Activated CD8-positive, alpha-beta memory T cell treated with anti-CD3 and anti-CD28 coated beads, Interleukin-2, amount 50 U/mL, for 4 hours (primary cell): Measurements from ENCODE around the gene NFYC.
A peak's percentile ranks its signal among the peaks of the same experiment; 100 is the strongest.

ENCODE experiments used
- DNase-seq: peaks from one replicate; pipeline ENCODE4 v3.0.0-alpha.2; 2020

The NFYC gene

DNA sequence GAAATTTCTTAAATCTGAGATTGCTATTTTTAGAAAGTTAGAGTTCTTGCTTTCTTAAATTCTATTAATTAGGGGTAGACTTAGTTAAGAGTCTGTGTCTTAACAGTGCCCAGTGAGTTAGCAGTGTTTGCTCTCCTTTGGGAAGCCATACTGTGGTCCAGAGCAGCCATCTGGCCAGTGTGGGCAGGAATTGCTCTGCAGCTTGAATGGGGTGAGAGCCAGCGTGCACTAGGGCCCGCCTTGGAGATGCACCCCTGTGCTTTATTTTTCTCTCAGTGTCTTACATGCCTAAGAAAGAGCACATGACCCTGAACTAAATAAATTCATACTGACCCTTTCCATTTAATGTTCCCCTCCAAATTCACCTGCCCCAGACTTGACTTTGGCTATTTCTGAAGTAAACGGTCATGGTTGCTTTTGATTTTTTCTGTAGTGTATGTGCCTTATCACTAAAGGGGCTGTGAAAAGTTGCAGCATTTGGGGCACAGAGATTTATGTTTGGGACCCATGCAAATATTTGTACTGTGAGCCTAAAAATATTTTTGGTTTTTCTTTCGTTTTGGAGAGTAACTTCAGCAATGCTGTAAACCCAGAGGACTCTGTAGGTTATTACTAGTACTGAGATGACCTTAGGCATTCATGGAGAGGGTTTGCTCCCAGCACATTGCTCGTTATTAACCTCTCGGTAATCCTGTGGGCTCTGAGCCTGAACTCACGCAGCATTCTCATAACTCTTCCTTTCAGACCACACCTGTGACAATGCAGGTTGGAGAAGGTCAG is 70.8 kb downstream of the NFYC start:
- no peak for DNase-seq

DNA sequence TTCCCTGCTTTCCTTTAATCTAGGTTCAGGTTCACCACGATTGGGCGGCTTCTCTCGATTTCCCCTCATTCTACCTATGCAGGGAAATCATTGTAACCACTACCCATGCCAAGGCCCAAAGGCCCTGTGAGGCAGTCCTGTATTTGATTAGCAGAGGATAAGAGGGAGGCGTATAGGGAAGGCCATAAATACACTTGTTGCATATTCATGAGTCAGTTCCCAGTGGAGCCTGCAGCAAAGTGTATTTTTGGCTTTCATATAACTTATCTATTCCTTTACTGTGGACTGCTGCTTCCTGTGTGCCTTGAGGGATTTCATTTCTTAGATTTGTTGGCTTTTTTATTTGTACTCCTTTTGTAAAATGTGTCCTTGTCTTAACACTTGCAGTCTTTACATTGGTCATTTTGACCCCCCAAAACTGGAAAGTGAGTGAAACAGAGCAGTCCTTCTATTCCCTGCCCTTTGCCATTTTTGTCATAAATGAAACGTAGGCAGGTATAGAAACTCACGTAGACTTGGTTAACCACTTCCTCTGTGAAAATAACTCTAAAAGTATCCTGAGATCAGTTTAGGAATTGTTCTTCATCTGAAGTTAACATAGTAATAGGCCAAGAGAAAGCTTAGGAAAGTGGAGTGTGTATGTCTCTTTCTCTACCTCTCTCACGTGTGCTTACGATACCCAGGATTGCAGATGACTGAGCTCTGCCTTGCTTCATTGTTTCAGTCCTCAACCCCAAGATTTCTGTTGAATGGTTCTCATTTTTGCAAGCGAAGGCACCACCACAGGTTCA is 72.4 kb downstream of the NFYC start:
- no peak for DNase-seq

DNA sequence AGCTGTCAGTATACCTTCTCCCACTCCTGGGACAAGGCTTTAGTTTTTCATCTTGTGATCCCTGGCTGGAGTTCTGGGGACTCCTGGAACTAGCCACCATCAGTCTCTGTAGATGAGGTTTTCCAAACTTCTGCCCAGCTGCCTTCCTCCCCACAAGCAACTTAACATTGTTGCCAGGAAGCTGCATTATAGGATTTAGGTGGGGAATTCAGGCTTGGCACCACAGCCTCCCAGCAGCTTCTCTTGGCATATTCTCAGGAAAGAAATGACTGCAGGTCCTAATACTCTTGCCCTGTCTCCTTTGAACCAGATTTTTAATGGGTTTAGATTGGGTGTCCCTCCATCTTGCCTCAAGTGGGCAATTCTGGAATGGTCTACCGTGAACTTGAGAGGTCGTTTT is 73.5 kb downstream of the NFYC start:
- DNase-seq: no peak

DNA sequence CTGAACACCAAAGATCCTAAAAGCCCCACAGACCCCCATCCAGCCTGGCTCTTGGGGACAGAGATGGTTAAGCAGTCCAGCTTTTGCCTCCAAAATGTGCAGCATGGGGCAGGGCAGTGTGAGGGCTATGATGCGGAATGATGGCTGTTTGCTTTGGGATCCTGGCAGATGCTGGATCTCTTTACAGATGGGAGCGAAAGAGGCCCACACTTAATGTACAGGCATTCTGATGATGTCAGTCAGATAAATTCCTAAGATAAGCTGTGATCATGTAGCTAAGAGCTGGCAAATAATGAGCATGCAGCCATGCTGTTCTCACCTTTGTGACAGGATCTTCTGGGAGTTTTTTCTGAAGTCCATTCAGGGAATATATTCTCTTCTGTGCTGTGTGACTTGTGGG is 74.5 kb downstream of the NFYC start:
- no peak for DNase-seq

DNA sequence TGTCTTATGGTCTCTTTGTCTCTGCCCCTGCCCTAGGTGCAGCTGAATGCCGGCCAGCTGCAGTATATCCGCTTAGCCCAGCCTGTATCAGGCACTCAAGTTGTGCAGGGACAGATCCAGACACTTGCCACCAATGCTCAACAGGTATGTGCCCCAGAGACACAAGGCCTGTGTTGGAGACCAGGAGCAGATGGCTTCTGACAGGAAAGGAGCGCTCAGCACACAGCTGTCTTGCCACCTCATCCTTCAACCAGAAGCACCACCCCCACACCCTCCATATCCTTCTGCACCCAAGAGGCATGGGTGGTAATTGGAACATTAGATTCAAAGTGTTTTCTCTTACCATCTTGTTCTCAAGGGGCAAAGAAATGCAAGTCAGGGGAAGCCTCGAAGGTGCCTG is 75.1 kb downstream of the NFYC start:
- no peak for DNase-seq

DNA sequence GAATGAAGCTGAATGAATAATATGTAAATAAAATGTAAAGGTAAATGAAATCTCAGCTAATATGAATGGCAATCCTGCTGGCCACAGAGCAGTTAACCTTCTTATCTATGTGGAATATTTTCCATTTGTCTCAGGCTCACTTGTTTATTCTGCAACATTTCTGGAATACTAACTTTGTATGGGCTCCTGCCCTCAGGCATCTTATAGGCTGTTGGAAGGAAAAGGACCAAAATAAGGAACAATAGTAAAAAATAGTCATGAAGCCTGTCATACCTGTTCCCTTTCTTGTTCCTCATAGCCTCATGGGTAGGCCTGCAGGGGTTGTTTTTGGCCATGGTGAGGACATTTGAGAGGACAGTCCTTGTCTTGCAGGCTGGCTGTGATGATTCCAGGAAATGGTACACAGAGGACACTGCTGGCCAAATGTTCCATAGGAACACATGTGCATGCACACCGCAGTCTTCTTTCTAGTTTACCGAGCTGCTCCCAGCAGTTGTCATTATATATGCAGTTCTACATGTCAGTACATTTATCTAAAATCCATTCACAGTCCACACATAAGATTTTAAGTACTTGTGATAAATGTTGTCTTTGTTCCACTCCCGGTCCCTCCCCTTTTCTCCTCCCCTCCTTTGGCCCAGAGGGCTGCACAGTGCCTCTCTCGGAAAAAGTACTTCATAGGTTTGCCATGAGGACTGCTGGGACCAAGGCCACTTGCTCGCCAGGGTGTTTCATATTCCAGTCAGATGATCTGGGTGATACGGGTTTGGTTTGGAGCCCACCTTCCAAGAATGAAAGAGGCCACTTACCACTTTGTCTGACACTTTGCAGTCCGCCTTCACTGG is 76.9 kb downstream of the NFYC start:
- no peak for DNase-seq

DNA sequence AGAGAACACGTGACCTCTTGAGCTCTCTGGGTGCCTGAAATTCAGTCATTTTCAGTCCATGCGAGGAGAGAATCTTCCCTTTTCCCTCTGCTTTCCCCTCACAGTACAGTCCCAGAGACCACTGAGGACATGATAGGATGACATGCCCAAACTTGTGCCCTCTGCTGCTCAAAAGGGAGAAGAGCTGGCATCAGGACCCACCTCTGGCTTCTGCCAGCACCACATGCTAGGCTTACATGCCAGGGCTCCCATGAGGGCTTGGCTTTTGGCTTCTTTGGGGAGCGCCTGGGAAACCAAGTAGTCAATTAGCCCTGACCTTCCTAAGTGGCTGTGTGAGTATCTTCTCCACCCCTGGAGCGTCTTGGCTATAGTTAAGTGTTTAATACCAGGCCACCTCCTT is 78.3 kb downstream of the NFYC start:
- no peak for DNase-seq

DNA sequence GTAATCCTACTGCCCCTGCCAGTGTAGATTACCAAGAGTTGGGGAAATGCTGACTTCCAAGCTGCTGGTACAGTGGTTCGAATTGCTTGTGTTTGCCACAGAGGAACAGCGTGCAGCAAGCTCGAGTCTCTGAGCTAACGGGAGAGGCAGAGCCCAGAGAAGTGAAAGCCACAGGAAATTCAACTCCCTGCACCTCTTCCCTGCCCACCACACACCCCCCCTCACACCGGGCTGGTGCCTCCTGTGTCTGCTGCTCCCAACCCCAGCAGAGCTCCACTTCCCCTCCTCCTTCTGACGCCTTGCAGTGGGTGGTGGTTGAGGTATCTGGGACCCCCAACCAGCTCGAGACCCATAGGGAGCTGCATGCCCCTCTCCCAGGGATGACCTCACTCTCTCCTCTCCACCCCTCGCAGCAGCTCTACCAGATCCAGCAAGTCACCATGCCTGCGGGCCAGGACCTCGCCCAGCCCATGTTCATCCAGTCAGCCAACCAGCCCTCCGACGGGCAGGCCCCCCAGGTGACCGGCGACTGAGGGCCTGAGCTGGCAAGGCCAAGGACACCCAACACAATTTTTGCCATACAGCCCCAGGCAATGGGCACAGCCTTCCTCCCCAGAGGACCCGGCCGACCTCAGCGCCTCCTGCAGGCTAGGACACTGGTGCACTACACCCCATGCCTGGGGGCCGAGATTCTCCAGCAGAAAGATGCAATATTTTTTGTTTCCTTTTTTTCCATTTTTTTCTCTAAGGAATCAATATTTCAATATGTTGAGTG is 79.0 kb downstream of the NFYC start:
- no peak for DNase-seq

DNA sequence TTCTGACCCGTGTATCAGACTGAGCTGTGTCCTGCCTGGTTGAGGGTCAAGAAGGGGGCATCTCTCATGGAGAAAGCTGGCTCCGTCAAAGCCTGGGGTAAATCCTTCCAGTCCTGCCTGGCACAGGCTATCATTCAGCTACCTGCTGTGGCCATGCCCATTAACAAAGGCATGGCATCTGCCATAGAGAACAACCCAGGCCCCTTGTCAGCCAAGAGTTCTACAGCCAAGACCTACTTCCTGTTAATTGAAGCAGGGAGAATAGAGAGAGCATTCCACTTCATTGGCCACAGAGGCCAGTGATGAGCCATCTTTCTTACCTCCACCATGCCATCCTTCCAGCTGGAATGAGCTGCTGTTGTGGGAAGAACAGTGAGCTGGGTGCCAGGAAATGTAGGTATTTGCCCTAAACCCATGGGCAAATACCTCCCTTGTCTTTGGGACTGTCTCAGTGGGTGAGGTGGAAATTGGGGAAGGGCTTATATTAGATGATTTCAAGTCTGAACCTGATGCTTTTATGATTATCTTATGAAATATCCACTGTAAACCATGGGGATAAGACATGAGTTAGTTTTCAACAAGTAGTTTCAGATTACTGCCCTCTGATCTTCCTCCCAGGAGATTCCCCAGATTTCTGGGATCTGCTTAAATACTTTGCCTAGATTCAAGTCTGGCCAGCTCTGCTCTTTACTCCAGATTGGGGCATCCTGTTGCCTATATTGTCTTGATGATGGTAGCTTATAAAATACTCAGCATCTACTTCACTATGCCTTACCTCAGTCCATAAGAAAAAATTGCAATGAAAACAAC is 80.8 kb downstream of the NFYC start:
- DNase-seq: no peak

DNA sequence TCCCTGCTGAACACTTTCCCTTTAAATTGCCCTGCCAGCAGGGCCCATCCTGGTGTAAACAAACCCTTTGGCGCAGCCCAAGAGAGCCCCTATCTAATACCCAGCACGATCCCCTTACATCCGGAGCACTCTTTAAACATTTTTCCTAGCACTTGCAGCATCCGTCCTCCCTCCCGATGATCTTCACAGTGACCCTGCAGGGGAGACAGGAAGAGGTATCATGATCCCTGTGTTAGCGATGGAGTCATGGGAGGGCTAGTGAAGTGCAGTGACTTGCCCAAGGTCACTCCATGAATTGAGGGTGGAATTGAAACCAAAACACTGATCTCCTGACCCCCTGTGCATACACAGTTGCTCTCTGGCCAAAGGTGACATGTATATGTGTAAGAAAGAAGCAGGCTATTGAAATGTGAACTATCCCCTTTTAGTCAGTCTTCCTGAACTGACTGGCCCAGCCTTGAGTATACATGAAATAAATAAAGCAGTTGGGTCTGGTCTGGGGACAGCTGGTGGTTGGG is 82.3 kb downstream of the NFYC start:
- no peak for DNase-seq

DNA sequence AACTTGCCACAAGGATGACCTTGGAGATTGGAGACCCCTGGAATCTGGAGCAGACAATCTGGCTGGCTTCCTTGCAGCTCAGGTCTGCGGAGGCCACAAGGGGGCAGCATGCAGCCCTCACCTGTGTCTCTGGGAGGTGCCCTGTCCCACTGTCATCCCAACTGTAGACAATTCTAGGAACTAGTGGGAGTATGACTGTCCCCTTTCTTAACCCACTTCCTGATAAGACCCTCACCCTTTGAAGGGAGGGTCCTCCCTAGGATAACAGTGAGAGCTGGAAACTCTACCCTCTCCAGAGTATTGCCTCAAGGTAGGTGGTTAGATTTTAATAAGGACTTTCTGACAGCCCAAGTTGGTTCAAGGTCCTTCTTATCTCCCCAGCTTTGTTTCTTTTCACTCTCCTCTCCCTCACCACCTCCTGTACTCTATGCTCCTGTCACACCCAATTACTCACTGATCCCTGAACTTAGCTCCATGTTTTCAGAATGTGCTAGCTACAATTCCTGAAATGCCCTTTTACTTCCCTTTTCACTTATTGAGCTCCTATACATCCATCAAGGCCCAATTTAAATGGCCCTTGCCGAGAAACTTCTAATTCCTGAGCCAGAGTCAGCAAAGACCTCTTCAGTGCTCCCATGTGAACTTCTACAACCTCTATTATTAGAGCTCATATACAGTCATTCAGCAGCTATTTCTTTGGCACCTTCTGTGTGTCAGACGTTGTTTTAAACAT is 82.9 kb downstream of the NFYC start:
- peak; percentile 74 for DNase-seq

DNA sequence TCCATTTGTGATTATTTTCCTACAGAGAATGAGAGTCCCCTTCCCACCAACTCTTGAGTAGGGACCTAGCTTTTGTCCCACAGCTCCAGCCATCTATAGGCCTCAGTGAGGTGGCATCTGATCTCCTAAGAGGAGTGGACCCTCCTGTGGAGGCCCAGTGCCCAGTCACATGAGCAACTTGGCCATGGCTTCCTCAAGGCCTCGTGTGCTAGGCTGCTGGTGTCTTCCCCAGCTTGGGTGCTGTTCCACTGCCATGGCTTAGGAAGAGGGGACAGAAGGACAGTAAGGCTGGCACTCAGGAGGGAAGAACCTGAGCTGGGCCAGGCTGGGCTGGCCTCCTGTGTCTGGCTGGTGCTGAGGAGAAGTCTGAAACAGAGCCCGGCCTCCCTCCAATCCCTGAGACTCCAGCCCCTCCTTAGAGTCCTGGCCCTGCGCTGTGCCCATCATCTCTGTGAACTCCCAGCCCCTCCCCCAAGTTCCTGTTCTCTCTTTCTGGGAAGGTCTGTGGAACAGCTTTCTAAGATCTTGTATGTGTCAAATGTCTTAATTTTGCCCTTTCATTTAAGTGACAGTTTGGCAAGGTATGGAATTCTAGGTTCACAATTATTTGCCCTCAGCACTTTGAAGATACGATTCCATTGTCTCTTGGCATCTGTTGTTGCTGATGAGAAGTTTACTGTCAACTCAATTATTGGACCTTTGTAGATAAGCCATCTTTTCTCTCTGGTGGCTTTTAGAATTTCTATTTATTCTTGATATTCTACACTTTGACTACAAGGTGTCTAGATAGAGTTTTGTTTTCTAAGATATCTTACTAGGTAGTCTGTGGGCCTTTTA is 85.0 kb downstream of the NFYC start:
- DNase-seq: no peak

DNA sequence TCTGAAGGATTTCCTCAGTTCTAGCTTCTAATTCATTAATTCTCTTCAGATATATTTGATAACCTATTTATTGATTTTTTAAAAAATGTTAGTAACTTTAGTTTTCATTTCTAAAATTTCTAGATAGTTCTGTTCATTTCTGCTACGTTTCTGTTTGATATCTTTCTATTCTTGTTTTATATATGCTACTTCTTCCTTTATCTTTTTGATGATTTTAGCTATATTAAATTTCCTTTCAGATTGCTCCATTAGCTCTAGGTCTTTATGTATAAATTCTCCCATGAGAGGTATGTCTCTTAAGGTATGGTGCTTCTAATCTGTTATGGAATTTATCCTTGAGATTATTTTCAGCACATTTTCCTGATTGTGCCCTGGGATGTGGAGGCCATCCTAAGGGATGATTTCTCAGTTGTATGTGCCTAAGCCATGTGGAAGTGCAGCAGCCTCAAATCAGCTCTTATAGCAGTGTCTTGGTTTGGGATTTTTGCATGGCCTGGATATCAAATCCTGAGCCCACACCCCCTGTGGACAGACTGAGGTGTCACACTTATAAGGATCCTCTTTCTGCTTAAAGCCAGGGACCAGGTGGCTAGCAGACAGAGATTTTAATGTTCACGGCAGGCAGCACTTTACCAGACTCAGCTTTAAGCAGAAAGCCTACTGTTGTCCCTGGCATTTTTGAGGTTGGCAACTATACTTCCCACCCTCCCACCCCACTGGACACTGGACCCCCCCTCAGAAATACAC is 85.9 kb downstream of the NFYC start:
- no peak for DNase-seq

DNA sequence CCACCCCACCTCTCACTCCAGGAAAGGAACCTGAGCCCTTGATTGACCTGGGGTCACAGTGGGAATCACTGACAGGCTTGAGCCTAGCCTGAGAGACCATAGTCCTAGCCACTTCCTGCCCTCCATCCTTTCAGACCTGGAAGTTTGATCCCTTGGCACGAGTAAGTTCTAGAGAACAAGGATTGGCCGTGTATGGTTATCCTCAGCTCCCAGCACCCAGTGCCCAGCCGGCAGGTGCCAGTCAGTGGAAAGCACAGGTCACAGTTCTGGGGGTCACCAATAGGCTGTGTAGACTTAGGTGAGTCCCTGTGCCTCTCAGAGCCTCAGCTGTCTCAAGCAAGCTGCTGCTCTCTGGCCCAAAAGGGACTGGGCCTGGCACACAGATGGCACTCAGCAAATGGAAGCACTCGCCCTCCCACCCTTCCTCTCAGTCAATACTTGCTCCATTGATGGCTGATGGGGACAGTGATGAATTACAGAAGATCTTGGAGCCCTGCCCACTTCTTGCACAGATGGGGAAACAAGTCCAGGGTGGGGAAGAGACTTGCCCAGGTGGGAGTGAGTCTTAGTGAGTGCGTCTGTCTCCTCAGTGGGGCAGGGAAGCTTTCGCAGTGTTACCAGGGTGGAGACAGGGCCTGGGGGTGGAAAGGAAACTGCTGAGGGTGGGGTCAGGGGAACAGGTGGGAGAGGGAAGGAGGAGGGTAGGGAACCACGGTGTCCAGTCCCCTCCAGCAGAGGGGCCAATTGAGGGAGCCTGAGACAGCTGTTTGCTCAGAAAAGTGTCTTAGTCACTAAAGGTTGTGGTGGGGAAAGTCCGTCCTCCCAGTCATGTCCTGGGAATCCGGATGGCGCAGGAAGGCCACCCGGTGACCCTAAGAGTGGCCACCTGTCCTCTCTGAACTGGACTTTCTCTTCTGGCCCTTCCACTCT is 89.4 kb downstream of the NFYC start:
- DNase-seq: no peak

DNA sequence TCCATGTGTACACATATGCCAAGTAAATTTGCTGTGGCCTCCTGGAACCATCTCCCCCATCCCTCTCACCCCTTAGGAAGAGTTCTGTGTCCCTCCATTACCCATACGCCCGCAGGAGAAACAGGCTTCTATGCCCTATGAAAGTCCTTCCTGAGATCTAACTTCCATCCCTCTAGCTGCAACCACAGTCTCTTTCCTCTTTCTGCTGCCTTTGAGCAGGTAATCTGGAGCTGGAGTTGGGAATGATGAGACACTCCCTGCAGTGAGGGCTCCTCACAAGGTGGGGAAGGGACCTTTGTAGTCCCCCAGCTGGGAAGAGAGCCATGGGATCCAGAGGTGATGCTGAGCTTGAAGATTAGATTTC is 90.1 kb downstream of the NFYC start:
- DNase-seq: no peak

DNA sequence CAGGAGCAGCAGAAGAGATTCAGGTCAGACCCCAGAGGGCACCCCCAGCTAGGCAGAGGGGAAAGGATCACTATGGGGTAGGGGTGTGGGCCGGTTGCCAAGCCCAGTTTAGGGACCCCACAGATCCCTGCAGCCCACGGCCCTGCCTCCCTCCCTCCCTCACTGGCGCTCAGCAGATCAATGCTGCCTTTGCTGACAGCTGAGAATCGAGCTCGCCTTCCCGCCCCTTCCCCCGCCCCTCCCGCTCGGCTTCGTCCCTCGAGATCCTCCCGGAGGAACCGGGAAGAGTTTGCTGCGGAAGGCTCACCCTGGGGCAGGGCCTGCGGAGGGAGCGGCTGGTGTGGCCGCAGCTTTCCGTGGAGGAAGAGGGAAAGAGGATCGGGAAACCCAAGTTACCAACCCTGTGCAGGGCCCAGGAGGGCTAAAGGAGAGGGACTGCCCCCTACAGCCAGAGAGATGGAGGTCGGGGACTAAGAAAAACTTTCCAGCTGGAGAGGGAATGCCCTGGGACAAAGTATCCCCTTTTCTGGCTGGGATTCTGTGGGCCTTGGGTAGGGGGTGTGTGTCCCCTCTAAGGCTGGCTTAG is 91.0 kb downstream of the NFYC start:
- DNase-seq: no peak
